Activated gamma-delta T cell treated with anti-CD3 and anti-CD28 coated beads, Interleukin-2, amount 50 U/mL, for 16 hours (primary cell): ENCODE data around the gene PPDPF.
"Not testable (repeated sequence)": the region's sequence is repeated elsewhere in the genome, so short reads cannot be mapped to it uniquely, and the experiment has no call there.

Experiments
- DNase-seq: peaks from one replicate; pipeline ENCODE4 v3.0.0-alpha.2; 2020; ENCODE audit warnings: low read depth

Gene PPDPF, protein sequence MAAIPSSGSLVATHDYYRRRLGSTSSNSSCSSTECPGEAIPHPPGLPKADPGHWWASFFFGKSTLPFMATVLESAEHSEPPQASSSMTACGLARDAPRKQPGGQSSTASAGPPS

GRCh38 chr20:63520504-63520933, at the start of gene PPDPF:
PPDPF (plus strand) TSS chr20:63520765; CDS start chr20:63521309, 544 bp downstream.
- peak; percentile 75 for DNase-seq

DNA sequence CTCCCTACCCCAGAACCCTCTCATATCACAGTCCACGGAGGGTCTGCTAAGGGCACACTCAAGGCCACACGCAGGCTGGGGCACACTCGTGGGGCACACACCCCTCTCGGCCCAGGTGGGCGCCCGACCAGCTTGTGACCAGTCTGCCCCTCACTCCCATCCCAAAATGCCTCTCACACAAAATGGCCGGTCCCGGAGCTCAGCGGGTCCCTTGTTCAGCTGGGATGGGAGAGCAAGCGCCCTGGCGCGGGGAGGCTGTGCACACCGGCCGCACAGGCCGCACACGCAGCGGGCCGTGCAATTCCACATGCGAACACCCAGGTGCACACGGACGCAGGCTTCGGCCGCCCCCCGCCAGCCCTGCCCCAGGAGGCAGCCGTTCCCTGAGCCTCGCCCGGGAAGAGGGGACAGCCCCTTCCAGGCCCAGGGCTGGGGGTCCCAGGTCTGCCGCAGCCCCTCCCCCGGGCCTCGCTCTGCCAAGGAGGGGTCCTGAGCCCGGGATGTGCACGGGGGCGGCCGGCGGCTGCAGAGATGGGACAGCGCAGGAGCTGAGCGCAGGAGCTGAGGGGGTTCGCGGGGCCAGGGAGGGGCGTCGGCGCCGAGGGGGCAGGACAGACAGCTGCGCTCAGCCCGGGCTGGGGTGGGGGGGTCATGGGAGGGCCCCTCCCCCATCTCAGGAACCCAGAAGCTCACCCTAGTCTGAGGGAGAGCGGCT, 49.4 kb upstream of the PPDPF start:
- DNase-seq = no peak

GRCh38 chr20:63471717-63471980, 48.9 kb upstream of the PPDPF start:
- DNase-seq = no peak

- no peak for DNase-seq
These were observed 48.4 kb upstream of the PPDPF start, which contains the start of gene KCNQ2 for GRCh38 chr20:63471981-63472831. KCNQ2 (minus strand) TSS chr20:63472655; CDS start chr20:63472463, 192 bp downstream.

DNA sequence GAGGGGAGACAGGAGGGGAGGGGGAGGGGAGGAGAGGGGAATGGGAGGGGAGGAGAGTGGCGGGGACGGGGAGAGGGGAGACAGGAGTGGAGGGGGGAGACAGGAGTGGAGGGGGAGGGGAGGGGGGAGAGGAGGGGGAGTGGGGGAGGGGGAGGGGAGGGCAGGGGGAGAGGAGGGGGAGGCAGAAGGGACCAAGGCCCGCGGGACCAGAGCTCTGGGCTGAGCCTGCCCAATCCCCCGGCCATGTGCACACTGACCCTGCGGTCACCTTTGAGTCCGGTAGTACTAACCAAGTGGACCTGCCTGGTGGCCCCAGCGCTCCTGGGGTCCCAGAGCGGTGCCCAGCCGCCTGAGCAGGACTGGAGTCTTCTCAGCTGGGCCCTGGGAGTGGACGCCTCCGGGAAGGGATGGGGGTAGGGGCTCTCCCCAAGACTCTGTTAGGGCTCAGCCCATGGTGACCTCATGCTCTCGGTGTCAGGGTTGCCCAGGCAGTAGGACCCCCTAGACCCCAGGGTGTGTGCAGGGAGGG, 47.6 kb upstream of the PPDPF start:
- DNase-seq = no peak

GRCh38 chr20:63473555-63474449, 46.8 kb upstream of the PPDPF start:
- DNase-seq = no peak

DNA sequence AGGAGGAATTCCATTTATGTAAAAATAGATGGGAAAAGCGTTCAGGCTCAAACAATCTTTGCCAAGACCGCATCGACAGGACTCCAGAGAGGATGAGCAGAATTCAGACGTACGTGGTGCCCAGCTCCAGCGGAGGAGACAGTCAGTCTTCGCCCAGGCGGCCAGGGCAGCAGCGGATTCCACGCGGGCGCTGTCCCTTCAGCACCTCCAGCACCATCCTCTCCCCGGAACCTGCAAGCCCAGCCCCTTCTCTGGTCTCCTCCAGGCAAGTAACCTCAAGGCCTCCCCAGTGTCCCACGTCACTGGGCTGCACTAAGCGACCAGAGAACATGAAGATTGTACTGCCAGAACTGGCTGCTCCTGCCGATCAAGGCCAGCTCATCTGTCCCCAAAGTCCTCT, 45.4 kb upstream of the PPDPF start:
- no peak for DNase-seq

DNA sequence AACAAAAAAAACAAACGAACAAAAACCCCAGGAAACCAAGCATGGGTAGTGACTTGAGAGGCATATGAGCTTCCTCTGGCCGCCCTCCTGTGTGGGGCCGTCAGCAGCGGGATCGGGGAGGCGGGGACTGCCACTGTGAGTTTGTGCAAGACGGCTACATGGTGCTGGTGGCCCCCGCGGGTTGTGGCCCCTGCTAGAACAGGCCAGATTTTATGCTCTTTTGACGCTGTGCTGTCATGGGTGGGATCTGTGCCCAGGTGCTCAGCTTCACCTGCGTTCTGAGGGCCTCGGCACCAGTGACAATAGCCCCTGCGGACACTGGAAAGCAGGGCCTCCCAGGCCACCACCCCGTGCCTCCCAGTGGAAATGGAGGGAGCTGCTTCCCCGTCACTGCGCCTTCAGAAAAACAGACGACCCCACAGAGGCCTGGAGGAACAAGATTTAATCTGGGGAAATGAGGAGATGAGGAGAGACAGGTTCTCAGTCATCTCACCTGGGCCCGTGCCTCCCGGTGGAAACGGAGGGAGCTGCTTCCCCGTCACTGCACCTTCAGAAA, 43.4 kb upstream of the PPDPF start:
- DNase-seq = no peak

DNA sequence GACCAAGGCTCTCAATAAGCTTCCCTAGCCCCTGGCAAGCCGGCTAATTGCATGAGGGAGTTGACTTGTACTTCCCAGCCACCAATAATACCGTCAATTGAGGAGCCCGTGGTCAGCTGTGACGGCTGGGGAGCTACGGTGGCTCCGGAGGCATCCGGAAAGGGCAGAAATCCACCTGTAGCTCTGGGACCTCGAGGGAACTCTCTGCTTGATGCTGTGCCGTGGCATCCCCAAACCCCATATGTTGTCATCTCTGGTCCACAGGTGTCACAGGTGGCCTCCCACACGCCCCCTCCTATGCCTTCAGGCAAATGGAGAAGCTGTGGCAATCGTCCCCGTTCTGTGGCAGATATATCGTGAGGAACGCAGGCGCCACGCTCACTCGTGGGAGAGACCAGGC, 42.6 kb upstream of the PPDPF start:
- no peak for DNase-seq

- no peak for DNase-seq
These were observed 41.9 kb upstream of the PPDPF start for GRCh38 chr20:63478346-63479302.

DNA sequence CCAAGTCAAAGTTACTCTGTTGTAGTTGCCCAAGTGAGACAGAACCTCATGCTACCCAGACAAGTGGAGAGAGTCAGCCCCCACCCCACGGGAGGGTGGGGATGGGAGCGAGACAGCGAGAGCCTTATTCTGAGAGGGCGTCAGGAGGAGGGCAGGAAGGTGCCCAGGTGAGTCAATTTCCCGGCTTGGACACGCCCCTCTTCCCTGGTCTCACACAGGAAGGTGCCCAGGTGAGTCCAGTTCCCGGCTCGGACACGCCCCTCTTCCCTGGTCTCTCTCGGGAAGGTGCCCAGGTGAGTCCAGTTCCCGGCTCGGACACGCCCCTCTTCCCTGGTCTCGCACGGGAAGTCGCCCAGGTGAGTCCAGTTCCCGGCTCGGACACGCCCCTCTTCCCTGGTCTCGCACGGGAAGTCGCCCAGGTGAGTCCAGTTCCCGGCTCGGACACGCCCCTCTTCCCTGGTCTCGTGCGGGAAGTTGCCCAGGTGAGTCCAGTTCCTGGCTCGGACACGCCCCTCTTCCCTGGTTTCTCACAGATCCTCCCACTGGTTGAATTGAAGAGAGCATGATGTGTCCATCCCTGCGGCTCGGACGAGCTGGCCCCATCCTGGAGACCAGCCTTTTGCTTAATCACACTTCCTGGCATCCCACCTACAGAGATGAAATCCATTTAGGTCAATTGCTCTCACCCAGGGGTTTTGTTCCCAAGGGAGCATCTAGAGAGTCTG, 40.7 kb upstream of the PPDPF start:
- not testable (repeated sequence) for DNase-seq

GRCh38 chr20:63481503-63481902, 39.1 kb upstream of the PPDPF start:
- DNase-seq = no peak

DNA sequence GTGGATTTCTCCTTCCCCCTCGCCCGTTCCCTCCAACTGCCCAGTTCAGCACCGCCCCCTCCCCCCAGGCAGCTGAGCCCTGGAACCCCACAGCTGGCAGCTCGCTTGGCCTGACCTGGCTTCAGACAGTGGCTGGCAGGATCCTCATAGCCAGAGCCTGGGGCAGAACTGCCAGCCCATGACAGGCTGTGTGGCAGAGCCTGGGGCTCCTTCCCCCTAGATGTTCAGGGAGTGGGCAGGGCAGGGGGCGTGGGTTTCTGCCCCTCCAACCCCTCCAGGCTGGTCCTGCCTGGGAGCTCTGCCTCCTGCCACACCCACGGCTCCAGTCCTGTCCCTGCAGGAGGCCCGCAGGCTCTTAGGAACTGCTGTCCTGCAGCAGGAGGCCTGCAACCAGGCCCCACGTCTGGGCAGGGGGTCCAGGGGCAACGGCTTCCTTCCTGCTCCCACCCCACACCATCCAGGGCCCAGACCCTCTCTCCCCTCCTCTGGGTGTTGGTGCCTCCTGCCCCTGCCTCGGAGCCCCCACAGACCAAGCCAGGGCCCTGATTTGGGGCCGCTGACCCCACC, 38.5 kb upstream of the PPDPF start:
- no peak for DNase-seq

DNA sequence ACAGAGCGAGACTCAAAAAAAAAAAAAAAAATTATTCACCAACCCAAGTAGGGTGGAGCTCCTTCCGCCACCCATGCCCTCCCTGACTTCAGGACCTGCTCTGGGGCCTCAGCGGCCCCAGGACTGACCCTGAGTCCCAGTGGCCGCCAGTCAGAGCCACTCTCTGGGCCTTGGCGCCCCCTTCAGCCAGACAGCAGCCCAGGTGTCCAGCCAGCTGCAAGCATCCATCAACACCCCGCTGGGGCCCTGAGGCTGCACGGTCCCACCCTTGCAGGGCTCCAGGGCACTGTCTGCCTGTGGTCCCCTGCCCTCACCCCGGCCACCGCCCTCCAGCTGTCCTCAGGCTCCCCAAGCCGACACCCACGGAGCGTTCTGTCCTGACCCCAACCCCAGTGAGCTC, 36.7 kb upstream of the PPDPF start:
- DNase-seq = no peak

- DNase-seq = no peak
These were observed 36.3 kb upstream of the PPDPF start for GRCh38 chr20:63484236-63484635.

- no peak for DNase-seq
These were observed 35.7 kb upstream of the PPDPF start for GRCh38 chr20:63484651-63485403.

GRCh38 chr20:63486300-63486855, 34.2 kb upstream of the PPDPF start:
- no peak for DNase-seq

GRCh38 chr20:63487116-63487764, 33.3 kb upstream of the PPDPF start:
- DNase-seq = no peak
